Loucy (cell line): ENCODE data around the gene GLRX.
"Not testable (repeated sequence)": the region's sequence is repeated elsewhere in the genome, so short reads cannot be mapped to it uniquely, and the experiment has no call there.

Experiments used
- H2AFZ ChIP-seq: fragments of 200-600 bp; sonication (generic); 2 replicates; pipeline ENCODE4 v1.6.0; 2016; ENCODE audit warnings: antibody characterized with exemption, mild to moderate bottlenecking, low read length, moderate library complexity
- H3F3A ChIP-seq: fragments of 200-600 bp; 2 replicates; pipeline ENCODE4 v1.6.0; 2016; ENCODE audit warnings: antibody characterized with exemption, low read depth, mild to moderate bottlenecking
- H3K27me3 ChIP-seq: fragments of 200-600 bp; sonication (generic); 2 replicates; pipeline ENCODE4 v1.6.1; 2014; ENCODE audit warnings: low read length, mild to moderate bottlenecking; ENCODE audit not compliant: insufficient read depth, poor library complexity, severe bottlenecking
- H3K36me3 ChIP-seq: fragments of 200-600 bp; sonication (generic); 2 replicates; pipeline ENCODE4 v1.6.1; 2016; ENCODE audit warnings: low read length; ENCODE audit not compliant: insufficient read depth
- H3K4me1 ChIP-seq: fragments of 200-600 bp; sonication (generic); 2 replicates; pipeline ENCODE4 v1.5.1; 2014; ENCODE audit warnings: low read length, mild to moderate bottlenecking; ENCODE audit not compliant: insufficient read depth, poor library complexity, severe bottlenecking
- H3K4me2 ChIP-seq: fragments of 200-600 bp; sonication (generic); 2 replicates; pipeline ENCODE4 v1.6.0; 2014; ENCODE audit warnings: antibody characterized with exemption, low read length, low read depth, mild to moderate bottlenecking; ENCODE audit not compliant: poor library complexity, severe bottlenecking
- H3K4me3 ChIP-seq: fragments of 200-600 bp; sonication (generic); 2 replicates; pipeline ENCODE4 v1.5.1; 2014; ENCODE audit warnings: low read length, mild to moderate bottlenecking, mixed read lengths; ENCODE audit not compliant: poor library complexity, severe bottlenecking
- H3K79me2 ChIP-seq: fragments of 200-600 bp; sonication (generic); 2 replicates; pipeline ENCODE4 v1.6.1; 2014; ENCODE audit warnings: low read length; ENCODE audit not compliant: insufficient read depth
- H3K9ac ChIP-seq: fragments of 200-600 bp; sonication (generic); 2 replicates; pipeline ENCODE4 v1.6.0; 2014; ENCODE audit warnings: mild to moderate bottlenecking, low read depth, low read length, moderate library complexity; ENCODE audit not compliant: poor library complexity, severe bottlenecking
- H3K9me2 ChIP-seq: fragments of 200-600 bp; sonication (generic); replicated peaks from 2 replicates; pipeline ENCODE4 v1.6.1; 2016; ENCODE audit warnings: low read depth, low read length, mixed read lengths
- H3K9me3 ChIP-seq: fragments of 200-600 bp; sonication (generic); 2 replicates; pipeline ENCODE4 v1.6.1; 2014; ENCODE audit warnings: mild to moderate bottlenecking, antibody characterized with exemption, low read length, low read depth; ENCODE audit not compliant: insufficient read depth
- H4K20me1 ChIP-seq: fragments of 200-600 bp; sonication (generic); 2 replicates; pipeline ENCODE4 v1.6.0; 2014; ENCODE audit warnings: antibody characterized with exemption, low read length, mild to moderate bottlenecking; ENCODE audit not compliant: insufficient read depth, poor library complexity, severe bottlenecking
- EZH2phosphoT487 ChIP-seq: fragments of 200-600 bp; IDR thresholded peaks from 2 replicates; pipeline ENCODE4 v1.6.1; 2018; ENCODE audit warnings: antibody characterized with exemption, mild to moderate bottlenecking, moderate library complexity, borderline replicate concordance
- TF ChIP-seq, protein P1 (sequence below): fragments of 200-600 bp; sonication (generic); conservative IDR thresholded peaks from 2 replicates; pipeline ENCODE4 v1.5.1; 2014; ENCODE audit warnings: mild to moderate bottlenecking, antibody characterized with exemption, low read length

The GLRX gene

DNA sequence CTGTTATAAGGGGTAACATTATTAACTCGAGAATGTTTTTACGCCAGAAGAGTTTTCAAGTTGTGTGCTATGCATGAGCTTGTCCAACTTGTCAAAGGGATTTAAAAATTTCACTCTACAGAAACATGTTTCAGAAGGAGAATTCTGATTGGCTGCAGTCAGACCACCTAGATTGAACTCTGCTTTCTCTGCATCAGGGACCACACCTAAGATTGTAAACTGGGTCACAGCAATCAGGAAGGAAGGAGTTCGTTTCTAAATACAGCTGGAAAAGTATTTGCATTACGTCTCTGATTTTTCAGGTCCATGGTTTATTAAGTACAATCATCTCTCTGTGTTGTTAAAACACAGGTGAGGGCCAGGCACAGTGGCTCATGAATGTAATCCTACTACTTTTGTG lies 5.8 kb downstream of the GLRX start:
- H3K36me3 ChIP-seq, result peaks cover 43% of the 10 kb centered on the region
- H2AFZ ChIP-seq, result no peak overlapping the region
- H3K4me1 ChIP-seq, result peaks cover 75% of the 10 kb centered on the region
- no peaks in the 10 kb centered on the region for H3K9me3 ChIP-seq
- peak overlapping the region; percentile 93 for H3K4me3 ChIP-seq
- H4K20me1 ChIP-seq, result peaks cover 67% of the 10 kb centered on the region
- H3K9me2 ChIP-seq, result no peaks in the 10 kb centered on the region
- peak overlapping the region; percentile 87 for H3K4me2 ChIP-seq
- peaks cover 91% of the 10 kb centered on the region for H3K79me2 ChIP-seq
- no peaks in the 10 kb centered on the region; the same call in 1 of the 2 replicates for H3F3A ChIP-seq
- H3K9ac ChIP-seq, result peak overlapping the region; percentile 97
- no peaks in the 10 kb centered on the region for H3K27me3 ChIP-seq
- no peak for TF ChIP-seq EZH2phosphoT487
- TF ChIP-seq, protein P1, sequence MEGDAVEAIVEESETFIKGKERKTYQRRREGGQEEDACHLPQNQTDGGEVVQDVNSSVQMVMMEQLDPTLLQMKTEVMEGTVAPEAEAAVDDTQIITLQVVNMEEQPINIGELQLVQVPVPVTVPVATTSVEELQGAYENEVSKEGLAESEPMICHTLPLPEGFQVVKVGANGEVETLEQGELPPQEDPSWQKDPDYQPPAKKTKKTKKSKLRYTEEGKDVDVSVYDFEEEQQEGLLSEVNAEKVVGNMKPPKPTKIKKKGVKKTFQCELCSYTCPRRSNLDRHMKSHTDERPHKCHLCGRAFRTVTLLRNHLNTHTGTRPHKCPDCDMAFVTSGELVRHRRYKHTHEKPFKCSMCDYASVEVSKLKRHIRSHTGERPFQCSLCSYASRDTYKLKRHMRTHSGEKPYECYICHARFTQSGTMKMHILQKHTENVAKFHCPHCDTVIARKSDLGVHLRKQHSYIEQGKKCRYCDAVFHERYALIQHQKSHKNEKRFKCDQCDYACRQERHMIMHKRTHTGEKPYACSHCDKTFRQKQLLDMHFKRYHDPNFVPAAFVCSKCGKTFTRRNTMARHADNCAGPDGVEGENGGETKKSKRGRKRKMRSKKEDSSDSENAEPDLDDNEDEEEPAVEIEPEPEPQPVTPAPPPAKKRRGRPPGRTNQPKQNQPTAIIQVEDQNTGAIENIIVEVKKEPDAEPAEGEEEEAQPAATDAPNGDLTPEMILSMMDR, result no peak

DNA sequence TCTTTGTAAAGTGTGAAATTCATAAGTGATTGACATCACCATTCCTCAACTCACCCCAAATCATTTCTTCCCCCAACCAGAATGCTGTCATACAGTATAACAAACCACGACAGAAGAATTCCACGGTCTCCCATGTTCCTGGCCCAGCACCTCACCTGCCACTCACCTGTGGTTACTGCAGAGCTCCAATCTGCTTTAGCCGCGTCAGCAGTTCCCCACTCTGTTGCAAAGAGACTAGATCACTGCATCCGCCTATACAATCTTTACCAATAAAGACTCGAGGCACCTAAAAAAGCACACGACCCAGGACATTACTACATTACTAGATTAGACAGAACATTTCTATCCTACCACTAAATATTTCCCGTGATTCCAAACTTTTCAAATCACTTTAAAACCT lies 6.2 kb downstream of the GLRX start:
- no peak overlapping the region for H2AFZ ChIP-seq
- H3K9me3 ChIP-seq, result no peaks in the 10 kb centered on the region
- peak overlapping the region; percentile 97 for H3K9ac ChIP-seq
- no peaks in the 10 kb centered on the region for H3K9me2 ChIP-seq
- H4K20me1 ChIP-seq, result peaks cover 63% of the 10 kb centered on the region
- H3F3A ChIP-seq, result no peaks in the 10 kb centered on the region; the same call in 1 of the 2 replicates
- peaks cover 86% of the 10 kb centered on the region for H3K79me2 ChIP-seq
- TF ChIP-seq, protein P1, result no peak
- TF ChIP-seq EZH2phosphoT487, result no peak
- peak overlapping the region; percentile 93 for H3K4me3 ChIP-seq
- H3K27me3 ChIP-seq, result no peaks in the 10 kb centered on the region
- peak overlapping the region; percentile 87 for H3K4me2 ChIP-seq
- peaks cover 75% of the 10 kb centered on the region for H3K4me1 ChIP-seq
- peaks cover 43% of the 10 kb centered on the region for H3K36me3 ChIP-seq

DNA sequence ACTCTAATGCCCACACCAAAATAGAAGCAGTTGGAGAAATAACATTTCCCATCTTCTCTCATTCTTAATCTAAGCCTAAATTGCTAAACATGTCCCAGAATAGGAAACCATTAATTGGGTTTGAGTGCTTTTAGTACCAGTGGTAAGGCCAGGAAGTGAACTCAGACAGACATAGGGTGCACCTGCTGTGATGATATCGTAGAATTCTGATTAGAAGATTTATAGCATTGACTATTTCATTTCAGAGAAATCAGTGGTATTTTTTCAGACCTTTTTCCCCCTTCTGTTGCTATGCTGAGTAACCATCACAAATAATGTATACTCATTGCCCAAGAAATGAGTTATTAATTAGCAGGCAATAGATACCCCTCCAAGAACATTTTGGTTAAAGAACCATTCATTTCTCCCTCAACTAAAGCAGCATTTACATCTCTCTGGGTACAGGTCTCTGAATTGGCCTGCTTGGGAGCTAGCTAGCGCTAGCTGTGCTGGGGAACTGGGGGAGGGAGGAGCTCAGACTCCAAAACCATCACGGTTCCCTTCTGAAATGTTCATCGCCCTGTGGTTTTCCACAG lies 7.3 kb downstream of the GLRX start:
- Histone ChIP-seq H3K79me2 (peaks cover 75% of the 10 kb centered on the region), H3K36me3 (peaks cover 43% of the 10 kb centered on the region), H3K4me2 (peak overlapping the region; percentile 87), H3K9me3 (no peaks in the 10 kb centered on the region), H3K4me1 (peaks cover 79% of the 10 kb centered on the region), H4K20me1 (peaks cover 62% of the 10 kb centered on the region), H3K4me3 (peak overlapping the region; percentile 93), H3K9ac (no peak overlapping the region), H2AFZ (no peak overlapping the region), H3K27me3 (no peaks in the 10 kb centered on the region), H3F3A (no peaks in the 10 kb centered on the region; the same call in 1 of the 2 replicates), H3K9me2 (no peaks in the 10 kb centered on the region)
- TF ChIP-seq, protein P1, result no peak
- TF ChIP-seq EZH2phosphoT487, result no peak

DNA sequence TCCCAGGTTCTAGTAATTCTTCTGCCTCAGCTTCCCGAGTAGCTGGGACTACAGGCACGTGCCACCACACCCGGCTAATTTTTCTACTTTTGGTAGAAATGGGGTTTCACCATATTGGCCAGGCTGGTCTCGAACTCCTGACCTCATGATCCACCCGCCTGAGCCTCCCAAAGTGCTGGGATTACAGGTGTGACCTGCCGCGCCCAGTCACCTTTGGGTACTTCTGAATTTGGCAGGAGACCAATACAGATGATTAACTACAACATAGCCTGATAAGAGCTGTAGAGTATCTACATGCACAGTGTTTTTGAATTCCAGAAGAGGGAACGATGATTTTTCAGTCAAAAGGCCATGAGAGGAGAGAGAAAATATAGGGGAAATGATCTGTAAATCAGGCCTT lies 9.5 kb downstream of the GLRX start:
- H3K4me2 ChIP-seq, result peak overlapping the region; percentile 49
- H3K9ac ChIP-seq, result not testable (repeated sequence)
- peaks cover 49% of the 10 kb centered on the region for H4K20me1 ChIP-seq

More for the DNA sequence above, 9.5 kb downstream of the GLRX start:
- not testable (repeated sequence) for H3F3A ChIP-seq, H3K9me2 ChIP-seq, H3K9me3 ChIP-seq, H3K27me3 ChIP-seq, H3K4me3 ChIP-seq, H2AFZ ChIP-seq
- Histone ChIP-seq H3K4me1 (peaks cover 77% of the 10 kb centered on the region), H3K36me3 (peaks cover 43% of the 10 kb centered on the region), H3K79me2 (peaks cover 58% of the 10 kb centered on the region)
